GM03348 (cell line): Measurements from ENCODE around the gene TRIM9.

ENCODE experiments used
- DNase-seq: peaks from one replicate; pipeline ENCODE4 v3.0.0; 2012; ENCODE audit warnings: low spot score

Gene TRIM9

DNA sequence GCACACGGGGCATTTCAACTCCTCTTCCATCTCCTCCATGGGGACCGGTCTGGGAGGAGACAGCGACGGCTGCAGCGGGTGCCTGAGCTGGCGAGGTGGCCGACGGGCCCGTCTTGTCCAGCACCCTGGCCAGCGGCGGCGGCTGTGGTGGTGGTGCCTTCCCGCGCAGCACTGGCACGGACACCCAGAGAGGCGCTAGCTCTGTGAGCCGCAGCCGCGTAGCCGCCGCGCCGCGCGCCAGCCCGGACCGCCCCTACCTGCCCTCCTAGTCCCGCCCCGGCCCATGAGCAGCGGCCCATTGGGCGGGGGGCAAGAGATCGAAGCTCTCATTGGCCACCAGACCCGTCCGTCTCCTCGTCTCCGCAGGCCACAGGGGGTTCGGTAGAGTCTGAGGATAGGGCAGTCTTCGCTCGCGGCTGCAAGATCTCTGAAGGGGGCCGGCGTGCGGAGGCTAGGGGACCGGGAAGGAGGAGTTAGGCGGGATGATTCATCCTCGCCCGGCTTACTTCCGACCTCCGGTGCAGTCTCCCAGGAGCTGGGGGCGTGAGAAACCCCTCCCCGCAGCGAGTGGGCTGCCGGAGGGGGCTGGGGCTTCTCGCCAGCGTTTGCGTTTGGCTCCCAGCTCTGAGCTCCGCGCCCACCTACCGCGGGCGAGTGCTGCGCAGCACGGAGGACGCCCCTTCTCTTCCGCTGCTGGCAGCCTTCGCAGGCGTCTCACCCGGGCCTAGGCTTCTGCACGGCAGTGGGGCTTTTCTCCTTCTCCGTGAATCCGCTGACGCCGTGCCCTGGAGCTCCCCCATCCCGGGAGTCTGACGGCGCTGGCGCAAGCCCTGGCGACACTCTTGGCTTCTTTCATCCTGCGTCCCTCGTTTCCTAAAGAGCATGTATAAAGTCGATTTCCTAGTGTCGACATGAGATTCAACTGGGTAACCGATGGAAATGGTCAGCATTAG, at the start of gene TRIM9:
Gene TRIM9, minus strand, starts transcription at position 205 of the 953 bp plus-strand sequence. Its CDS starts 166 bp downstream, at position 39.
- DNase-seq = peak; percentile 90

DNA sequence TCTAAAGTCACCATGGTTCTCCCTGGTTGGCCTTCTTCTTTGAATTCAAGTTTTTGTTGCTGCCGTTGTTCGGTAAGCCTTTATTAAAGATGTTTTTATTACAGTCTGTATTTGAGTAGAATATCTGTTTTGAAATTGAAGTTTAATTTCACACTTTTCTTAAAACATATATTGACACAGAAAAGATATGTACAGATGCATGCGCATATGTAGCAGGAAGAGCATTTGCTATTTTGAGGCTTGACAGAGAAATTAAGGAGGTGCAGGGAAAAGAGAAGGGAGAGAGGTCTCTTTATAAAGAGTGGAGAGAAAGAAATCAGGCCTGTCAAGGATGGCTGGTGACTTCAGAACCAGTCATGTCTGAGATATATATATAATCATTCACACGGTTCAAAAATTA, 46.0 kb upstream of the TRIM9 start:
- no peak for DNase-seq

DNA sequence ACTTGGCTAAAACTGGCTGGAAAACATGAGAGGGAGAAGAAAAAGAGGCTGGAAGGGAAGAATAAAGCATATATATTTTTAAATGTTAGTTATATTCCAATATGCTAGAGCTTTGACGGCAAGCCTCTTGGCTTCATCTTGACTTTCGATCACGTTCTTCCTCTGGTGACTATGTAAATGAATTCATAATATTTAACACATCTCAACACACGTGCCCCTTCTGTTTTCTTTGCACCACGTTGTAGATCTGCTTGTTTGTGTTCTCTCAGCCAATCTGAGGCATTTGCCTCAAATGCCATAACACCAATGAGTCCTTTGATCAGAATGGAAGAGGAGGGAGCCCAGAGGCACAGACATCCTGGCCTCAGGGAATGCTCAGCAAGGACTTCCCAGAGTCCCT, 45.4 kb upstream of the TRIM9 start:
- no peak for DNase-seq

DNA sequence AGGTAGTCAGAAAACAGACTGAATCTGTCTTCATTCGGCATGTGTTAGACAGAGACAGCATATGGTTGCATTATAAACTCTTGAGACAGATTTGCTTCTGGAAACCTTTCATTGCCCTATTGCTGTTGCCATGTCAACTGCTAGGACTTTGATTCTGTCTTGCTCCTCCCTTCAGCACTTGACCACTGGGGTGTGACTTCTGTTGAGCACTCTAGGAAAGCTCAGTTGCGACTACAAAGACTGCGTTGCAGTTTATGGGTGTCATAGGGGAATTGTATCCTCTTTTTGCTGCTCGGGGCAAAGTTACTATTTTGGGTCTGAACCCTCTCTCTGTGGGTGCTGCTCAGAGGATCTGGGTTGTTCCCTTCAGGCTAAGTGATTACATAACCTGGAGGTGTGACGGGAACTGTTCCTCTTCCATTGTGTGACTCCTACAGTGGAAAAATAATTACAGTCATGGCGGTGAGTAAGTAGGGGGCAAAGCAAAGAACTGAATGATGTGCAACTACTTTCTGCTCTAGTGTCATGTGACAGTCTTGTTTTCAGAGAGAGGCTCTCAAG, 44.3 kb upstream of the TRIM9 start:
- DNase-seq = no peak

DNA sequence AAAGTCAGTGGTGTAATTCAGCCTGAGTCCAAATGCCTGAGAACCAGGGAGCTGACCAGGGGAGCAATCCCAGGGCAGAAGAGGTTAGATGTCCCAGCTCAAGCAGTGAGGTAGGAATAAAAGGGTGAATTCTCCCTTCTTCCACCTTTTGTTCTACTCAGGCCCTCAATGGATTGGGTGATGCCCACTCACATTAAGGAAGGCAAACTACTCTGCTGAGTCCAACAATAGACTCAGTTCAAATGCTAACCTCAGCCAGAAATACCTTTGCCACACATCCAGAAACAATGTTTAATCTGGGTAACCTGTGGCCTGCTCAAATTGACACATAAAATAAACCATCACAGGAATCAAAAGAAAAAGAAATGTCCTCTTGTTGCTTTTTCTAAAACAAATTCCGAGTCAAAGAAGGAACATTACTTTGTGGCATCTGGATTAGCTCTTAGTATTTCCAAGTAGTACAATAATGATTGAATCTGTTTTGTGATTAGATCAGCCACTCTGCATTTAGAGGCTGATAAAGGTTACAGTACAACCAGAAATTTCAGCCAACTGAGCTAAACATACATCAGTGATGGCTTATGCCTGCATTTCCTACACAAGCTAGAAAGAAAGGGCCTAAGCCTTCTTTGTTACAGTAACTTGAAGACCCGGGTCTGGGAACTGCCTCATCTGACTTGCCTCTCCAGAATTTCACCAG, 43.6 kb upstream of the TRIM9 start:
- no peak for DNase-seq

DNA sequence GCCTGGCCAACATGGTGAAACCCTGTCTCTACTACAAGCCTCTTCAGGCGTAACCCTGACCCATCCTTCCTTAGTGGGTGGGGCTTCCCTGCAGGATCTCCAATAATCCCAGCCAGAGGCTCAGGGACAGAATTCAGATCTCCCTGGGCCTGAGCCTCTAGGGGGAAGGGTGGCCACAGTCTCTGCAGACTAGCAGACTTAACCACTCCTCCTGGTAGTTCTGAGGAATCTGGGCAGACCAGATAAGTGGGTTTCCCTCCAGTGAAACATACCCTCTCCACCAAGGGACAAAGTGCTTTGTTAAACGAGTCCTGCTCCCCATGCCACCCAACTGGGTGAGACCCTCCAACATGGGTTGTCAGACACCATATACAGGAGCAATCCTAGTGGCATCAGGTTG, 36.6 kb upstream of the TRIM9 start:
- no peak for DNase-seq

DNA sequence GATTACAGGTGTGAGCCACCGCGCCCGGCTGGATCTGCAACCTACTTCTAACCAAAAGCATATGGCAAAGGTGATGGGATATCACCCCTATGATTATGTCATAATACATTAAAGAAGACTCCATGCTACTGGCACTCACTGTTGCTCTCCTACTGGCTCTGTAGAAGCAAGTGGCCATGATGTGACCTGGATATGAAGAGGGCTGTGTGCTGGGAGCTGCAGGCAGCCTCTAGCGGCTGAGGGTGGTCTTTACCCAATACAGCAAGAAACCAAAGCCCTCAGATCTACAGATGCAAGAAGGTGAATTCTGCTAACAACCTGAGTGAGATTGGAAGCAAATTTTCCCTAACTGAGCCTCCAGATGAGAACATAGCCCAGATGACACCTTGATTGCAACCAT, 34.2 kb upstream of the TRIM9 start:
- no peak for DNase-seq

DNA sequence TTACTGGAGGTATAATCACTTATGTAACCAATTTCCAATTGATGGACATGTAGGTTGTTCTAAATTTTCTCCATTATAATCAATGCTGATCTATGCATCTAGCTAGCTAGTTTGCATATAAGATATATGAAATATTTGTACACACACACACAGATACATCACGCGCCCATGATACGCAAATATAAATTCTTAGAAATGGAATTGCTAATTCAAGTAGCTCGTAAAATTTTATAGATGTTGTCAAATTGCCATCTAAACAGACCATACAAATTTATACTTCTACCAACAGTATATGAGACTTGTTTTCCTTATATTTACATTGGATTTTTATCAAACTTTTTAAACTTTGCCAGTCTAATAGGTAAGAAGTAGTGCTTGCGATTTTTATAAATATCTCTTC, 29.1 kb upstream of the TRIM9 start:
- no peak for DNase-seq

DNA sequence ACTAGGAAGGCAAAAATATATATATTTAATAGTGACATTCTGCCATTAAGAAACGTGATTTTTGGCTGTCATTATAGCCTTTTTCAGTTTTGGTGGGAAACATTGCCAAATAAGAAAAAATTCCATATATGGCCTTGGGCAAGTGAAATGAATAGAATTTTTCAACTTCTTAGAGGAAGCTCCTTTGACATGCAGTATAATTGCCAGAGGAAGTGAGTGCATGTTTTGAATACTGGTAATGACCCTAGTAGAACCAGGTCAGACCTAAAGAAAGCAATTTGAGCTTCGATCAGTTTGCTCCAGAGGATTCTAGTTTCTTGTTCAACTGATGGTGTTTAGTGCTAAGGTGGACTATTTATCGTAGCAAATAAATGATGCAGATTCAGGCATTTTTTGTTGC, 26.2 kb upstream of the TRIM9 start:
- DNase-seq = no peak

DNA sequence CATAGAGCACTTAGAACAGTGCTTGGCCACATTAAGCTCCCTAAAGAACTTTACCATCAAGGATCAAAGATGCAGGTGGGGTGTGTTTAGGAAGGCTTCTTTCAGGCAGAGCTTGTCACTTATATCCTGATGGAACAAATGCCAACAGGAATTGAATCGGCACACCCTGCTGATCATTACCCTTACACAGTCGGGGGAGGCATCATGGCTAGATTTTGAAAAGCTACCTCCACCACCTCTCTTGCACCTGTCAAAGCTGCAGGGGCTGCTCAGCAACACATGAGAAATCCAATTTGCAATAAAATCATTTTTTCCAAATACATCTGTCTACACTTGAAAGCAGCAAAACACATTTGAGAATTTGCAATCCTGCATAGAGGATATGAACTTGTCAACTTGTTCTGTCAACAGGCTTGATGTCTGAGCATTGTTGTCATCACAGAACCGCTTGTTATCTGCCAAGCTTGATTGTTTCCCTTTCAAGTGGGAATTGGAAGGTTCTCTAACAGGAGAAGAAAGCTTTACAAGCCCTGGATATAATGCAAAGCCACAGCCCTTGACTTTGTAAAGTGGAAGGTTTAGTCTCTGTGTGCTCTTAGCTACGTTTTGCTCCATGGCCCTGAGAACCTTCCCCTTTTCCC, 24.6 kb upstream of the TRIM9 start:
- DNase-seq = no peak

DNA sequence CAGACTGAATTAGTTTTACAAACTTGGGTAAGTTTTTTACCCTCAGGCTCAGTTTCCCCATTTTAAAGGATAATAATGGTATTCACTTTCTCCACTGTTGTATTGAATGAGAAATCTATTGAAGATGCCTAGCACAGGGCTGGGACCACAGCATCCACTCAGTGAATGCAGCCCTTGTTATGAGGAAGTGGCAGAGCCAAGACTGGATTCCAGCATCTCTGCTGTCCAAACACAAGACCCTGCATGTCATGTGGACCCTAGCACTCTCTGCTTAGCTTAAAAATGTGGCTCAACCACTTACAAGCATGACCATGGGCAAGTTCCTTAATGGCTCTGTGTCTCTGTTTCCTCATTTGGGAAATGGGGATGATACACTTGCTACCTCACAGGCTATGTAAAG, 24.1 kb upstream of the TRIM9 start:
- no peak for DNase-seq

DNA sequence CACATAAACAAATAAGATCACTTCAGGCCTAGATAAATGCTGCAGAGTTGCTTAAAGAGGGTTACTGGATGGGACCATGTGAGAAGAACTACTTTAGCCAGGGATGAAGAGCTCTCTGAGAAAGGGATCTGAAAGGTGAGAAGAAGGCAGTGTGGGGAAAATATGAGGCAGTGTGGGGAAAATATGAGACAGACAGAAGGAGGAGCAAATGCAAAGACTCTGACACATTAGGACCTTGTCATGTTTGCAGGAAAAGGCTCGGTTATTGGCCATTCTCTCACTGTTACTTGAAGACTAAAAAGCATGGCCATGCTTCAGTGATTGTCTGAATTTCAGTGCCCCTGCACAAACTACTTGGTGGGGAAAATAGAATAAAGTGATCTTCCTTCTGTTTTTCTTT, 22.7 kb upstream of the TRIM9 start:
- DNase-seq = no peak

DNA sequence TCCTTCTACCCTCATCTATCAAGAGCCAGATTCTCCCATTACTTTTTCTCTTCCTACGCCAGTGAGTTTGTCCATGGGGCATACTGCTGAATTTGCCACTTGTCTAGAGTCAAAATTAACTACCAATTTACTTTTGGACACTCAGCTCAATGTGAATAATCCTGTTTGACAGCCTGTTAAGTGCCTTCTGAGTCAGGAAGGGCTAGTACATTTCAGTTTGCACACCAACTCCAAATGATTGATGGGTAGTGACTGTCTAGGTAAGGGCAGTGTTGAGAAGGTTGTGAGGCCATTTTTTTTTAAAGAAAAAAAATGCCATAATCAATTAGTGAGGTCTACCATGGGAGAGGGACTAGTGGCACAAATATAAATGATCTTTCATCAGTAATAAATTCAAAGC, 21.8 kb upstream of the TRIM9 start:
- no peak for DNase-seq

DNA sequence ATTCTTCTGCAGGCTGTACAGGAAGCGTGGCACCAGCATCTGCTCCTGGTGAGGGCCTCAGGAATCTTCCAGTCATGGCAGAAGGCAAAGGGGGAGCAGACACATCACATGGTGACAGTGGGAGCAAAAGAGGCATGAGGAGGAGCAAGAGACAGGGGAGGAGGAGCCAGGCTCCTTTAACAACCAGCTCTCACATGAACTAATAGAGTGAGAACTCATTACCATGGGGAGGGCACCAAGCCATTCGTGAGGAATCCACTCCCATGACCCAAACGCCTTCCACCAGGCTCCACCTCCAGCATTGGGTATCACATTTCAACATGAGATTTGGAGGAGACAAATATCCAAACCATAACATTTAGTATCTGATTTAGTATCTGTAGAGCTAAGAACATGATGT, 14.7 kb upstream of the TRIM9 start:
- no peak for DNase-seq

DNA sequence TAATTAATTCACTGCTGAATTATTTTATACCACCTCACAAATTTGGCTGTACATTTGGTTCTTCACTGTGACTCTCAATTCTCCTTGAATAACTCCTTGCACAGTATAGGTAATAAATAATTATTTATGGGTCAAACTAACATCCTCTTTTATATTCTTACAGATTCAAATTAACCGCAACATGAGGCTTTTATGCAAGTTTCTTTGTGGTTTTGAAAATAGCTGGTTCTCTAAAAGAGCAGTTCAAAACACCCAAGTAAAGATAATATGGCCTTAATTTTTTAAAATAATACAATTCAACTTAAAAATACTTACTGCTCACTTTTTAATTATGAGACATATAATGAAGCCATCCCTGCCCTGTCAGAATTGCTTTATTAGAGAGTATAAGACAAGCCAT, 12.9 kb upstream of the TRIM9 start:
- DNase-seq = no peak

DNA sequence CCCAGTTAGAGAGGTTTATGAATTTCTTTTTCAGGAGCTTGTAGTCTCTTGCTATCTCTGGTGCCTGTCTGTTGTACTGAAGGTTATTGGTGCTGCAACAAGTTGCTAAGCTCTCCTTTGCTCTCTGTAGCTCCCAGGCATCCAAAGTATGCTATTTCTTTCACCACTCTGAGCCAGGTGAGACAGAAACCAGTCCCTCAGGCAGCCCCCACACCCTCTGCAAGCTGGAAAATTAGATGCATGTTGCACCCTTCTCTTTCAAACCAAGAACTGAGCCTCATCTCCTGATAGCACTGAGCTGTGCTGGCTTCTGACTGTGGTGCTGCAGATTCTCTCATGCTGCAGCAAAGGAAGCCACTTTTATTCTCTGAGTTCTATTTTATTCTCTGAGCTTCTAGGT, 9.6 kb upstream of the TRIM9 start:
- no peak for DNase-seq

DNA sequence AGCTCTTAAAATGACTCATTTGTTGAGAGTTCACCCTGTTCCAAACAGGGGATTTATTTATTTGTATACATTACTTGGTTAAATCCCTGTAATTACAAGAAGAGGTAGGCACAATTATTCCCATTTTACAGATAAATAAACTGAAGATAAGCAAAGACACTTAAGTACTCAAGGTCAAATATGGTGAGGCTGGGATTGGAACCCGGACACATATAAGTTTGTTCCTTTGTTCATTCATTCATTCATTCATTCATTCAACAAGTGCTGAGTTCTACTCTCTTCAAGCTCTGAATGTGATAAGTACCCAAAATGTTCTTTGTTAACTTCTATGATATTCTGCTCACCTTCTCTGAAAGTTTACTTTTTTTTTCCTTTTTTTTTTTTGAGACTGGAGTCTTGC, 2.4 kb upstream of the TRIM9 start:
- no peak for DNase-seq

DNA sequence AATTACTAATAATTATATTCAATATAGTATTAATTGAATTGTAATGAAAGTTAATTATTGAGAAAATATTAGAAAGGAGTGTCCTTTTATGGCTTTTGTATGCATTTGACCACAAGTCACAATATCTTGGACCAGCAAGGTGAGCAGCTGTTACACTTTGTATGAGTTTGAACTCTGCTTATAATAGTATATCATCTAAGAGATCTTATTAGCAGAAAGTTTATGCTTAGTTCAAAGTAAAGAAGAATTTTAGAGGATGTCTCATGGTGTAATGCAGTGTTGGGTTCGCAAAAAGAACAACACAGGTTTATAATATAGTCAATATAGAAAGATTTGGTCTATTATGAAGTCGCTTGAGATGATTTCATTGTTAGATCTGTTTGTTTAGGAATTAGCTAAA, 2.0 kb upstream of the TRIM9 start:
- no peak for DNase-seq

DNA sequence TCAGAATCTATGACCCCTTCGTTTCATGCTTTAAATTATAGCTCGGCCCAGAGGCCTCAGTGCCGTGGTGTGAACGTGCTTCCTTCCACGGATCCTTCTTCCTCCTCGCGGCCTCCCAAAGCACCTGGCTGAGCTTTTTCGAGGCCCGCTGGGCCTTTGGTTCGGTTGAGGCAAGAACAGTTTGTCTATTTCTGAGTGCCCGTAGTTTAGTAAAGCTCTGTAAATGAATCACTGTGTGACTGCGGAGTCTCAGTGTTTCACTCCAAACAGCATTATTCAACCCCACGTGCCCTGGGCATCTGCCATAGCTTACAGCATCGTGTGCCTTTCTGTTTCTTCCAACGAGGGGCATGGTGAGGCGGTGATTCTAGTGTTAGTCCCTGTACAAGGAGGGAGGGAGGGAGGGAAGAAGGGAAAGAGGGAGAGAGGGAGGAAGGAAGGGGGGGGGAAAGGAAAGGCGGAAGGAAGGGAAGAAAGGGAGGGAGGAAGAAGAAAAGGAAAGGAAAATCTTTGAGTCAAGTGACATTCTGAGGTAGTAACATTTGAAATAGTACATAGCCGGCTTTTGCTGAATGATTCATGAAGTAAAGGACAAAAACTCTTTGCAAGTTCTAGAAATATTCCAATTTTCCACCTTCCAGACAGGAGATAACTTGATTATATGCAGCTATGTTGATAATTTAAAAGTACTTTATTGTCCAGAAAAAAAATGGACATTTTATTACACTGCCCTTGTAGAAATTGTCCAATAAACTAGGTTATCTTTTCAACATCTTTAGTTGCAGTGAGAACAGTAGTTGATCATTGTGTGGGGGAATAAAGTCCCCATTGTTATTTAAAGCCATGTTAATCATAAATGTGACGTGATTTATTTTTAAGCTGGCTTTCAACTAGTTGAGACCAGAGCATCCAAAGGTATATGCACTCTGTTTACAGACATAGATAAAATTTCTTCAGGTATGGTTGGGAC, 1.2 kb upstream of the TRIM9 start:
- peak; percentile 6 for DNase-seq

DNA sequence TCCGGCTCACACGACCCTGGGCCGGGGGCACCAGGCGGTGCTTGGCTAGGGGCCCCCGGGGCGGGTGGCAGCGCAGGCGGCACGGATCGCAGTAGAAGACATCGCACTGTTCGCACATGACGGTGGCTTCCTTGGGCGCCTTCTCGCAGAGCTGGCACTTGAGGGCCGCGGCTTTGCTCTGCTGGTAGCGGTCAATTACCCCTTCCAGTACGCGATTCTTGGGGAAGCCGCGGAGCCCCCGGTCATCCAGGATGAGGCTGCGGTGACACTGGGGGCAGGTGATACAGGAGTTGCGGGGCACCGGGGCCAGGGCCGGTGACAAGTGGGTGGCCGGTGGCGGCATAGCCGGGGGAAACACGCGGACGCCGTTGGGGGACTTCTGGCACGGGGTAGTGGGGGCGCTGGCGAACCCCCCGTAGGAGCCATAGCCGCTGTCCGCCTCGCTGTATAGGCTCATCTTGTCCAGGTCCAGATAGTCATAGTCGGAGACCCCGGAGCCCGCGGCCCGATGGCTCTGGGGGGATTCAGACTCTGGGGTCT, 553 bp downstream of the TRIM9 start:
- no peak for DNase-seq
